Upper lobe of left lung (tissue), 6 donors: ENCODE measurements around the gene SLC25A15. TPM values are rescaled to one million over a fixed set of nuclear protein-coding genes. Genes with fewer than 3 reads are reported as not detected.

Experiments used
- ATAC-seq, 2 donors: fragments of 200-7000 bp; cut with Tn5 transposase; one replicate each; pipeline ENCODE4 v1.9.1; 2022; ENCODE audit warnings: mild to moderate bottlenecking in 2 of 2, moderate library complexity in 2 of 2; ENCODE audit not compliant: low FRiP score in 2 of 2
- DNase-seq, 2 donors: peaks; one replicate each; pipeline ENCODE4 v3.0.0-alpha.2; 2019 to 2020
- H3K27ac ChIP-seq, 4 donors: fragments of 200-600 bp; sonication (generic); one replicate each; pipeline ENCODE4 v1.5.1; 2016 to 2019
- H3K27me3 ChIP-seq, 4 donors: fragments of 200-600 bp; sonication (generic); one replicate each; pipeline ENCODE4 v1.5.1; 2017 to 2019
- H3K36me3 ChIP-seq, 4 donors: fragments of 200-600 bp; sonication (generic); one replicate each; pipeline ENCODE4 v1.5.1; 2016 to 2019
- H3K4me1 ChIP-seq, 4 donors: fragments of 200-600 bp; sonication (generic); one replicate each; pipeline ENCODE4 v1.5.1; 2018 to 2019
- H3K4me3 ChIP-seq, 4 donors: fragments of 200-600 bp; sonication (generic); one replicate each; pipeline ENCODE4 v1.5.1; 2017 to 2019; ENCODE audit warnings: mild to moderate bottlenecking in 2 of 4, moderate library complexity in 1 of 4
- H3K9me3 ChIP-seq, 4 donors: fragments of 200-600 bp; sonication (generic); one replicate each; pipeline ENCODE4 v1.5.1; 2018 to 2019
- EP300 ChIP-seq, 4 donors: sonication (generic); formaldehyde crosslinking; IDR thresholded peaks; one replicate each; pipeline ENCODE4 v1.5.1; 2017; ENCODE audit warnings: antibody characterized with exemption in 4 of 4, control low read depth in 2 of 4
- POLR2A ChIP-seq, 4 donors: fragments of 450-650 bp; IDR thresholded peaks; one replicate each; pipeline ENCODE4 v1.5.1; 2016 to 2017; ENCODE audit warnings: antibody characterized with exemption in 4 of 4, mild to moderate bottlenecking in 2 of 4
- POLR2AphosphoS5 ChIP-seq, 2 donors: sonication (generic); formaldehyde crosslinking; IDR thresholded peaks; one replicate each; pipeline ENCODE4 v1.5.1; 2017; ENCODE audit warnings: antibody characterized with exemption in 2 of 2
- WGBS, 2 donors: methylation state at CpG; one replicate each; pipeline ENCODE4 v1.1.5; 2017 to 2018; 5-methylcytosine and 5-hydroxymethylcytosine counted together
- total RNA-seq, 6 donors: library from RNA; depleted of rRNA in 4 of 6; stranded (reverse); fragments of >200 nt in 4 of 6; gene quantifications; one replicate each; pipeline versions ENCODE4 v1.1.0 to v1.2.1, GENCODE V29; 2016 to 2021
- TF ChIP-seq, protein P1 (sequence below), 6 experiments: fragments of 450-650 bp in 4 of 6; fragments of 200-600 bp in 2 of 6; sonication (generic) in 2 of 6; IDR thresholded peaks; one replicate each; pipeline ENCODE4 v1.5.1; 2016 to 2019; ENCODE audit warnings: antibody characterized with exemption in 6 of 6
- donor health status: DM: no; HTN: no; CAD: no; lungs with moderate emphysema.
- donor health status: DM: no; HTN: yes; CAD: no; lungs with severe emphysema.

The SLC25A15 gene
- total RNA-seq, 6 donors from 2014 or later: 4.7 to 9.9 (median 5.8) TPM; not detected in 1

DNA sequence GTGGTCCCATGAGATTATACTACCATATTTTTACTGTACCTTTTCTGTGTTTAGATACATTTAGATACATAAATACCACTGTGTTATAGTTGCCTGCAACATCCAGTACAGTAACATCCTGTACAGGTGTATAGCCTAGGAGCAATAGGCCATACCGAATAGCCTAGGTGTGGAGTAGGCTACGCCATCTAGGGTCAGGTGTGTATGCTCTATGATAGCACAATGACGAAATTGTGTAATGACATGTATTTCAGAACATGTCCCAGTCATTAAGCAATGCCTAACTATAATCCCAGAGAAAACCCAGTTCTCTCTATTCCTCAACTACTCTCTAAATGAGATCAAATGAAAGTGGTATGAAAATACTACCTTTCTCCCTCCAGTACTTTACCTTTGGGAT lies 3.9 kb downstream of the SLC25A15 start:
- TF ChIP-seq POLR2AphosphoS5 (IDR thresholded peaks at IDR 0.05) (no peak), POLR2A (IDR thresholded peaks at IDR 0.05) (no peak), EP300 (IDR thresholded peaks at IDR 0.05) (no peak)
- Histone ChIP-seq H3K36me3 (peaks cover 0 to 8% (median 4%) of the 10 kb centered on the region in 4 donors), H3K4me1 (peaks cover 5 to 15% (median 12%) of the 10 kb centered on the region in 4 donors), H3K4me3 (no peak overlapping the region), H3K27ac (no peak overlapping the region), H3K9me3 (no peaks in the 10 kb centered on the region), H3K27me3 (no peaks in the 10 kb centered on the region)
- 82 to 93% methylated on average over 3 of the region's 3 CpGs for WGBS, 2 donors
- DNase-seq (no peak), ATAC-seq (no peak)

DNA sequence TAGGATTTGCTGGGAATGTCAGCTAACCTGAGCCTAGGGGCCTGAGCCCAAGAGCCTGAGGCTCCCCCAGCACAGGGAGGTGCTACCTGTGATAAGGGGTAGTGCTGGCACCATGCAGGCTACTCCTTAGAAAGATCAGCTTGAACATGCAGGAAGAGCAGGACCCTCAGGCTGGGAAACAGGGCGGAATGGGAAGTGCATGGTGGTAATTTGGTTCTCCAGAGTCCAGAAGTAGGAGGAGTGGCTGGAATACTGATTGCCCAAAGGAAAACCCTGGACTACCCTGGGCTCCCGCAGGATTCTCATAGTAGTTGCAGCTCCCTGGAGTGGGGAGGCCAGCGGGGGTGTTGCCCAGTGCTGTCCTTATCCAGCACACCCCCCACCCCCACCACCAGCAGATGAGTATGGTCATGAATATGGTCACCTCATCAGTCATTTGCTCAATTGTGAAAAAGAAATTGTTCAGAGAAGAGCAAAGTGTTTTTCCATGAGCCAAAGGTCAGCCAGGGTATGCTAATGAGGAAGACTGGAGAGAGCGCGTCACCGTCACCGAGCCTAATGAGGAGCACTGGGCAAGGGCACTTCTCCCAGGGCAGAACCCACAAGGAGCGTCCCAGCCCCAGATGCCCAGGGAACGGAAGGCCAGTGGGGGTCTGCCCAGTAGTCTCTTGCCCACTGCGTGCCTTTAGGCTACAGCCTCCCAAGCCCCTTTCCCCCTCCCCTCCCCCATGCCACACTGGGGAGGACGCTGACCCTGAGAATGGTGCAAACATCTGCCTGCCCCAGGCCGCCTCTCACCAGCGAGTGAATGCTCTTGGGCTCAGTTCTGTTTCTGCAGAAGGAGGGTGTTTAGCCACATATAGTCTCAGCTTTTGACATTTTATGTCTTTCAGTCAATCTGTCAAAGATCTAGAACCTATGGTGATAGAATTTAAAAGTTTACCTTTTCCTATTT lies 5.3 kb downstream of the SLC25A15 start:
- peaks cover 0 to 8% (median 4%) of the 10 kb centered on the region in 4 donors for H3K36me3 ChIP-seq
- no peak overlapping the region for H3K27ac ChIP-seq
- ATAC-seq (no peak), DNase-seq (no peak)
- H3K27me3 ChIP-seq: no peaks in the 10 kb centered on the region
- H3K9me3 ChIP-seq: no peaks in the 10 kb centered on the region
- peaks cover 0 to 8% (median 7%) of the 10 kb centered on the region in 4 donors for H3K4me1 ChIP-seq
- H3K4me3 ChIP-seq: no peak overlapping the region
- 90 to 92% methylated on average over 12 to 13 of the region's 13 CpGs for WGBS, 2 donors
- TF ChIP-seq, protein P1, sequence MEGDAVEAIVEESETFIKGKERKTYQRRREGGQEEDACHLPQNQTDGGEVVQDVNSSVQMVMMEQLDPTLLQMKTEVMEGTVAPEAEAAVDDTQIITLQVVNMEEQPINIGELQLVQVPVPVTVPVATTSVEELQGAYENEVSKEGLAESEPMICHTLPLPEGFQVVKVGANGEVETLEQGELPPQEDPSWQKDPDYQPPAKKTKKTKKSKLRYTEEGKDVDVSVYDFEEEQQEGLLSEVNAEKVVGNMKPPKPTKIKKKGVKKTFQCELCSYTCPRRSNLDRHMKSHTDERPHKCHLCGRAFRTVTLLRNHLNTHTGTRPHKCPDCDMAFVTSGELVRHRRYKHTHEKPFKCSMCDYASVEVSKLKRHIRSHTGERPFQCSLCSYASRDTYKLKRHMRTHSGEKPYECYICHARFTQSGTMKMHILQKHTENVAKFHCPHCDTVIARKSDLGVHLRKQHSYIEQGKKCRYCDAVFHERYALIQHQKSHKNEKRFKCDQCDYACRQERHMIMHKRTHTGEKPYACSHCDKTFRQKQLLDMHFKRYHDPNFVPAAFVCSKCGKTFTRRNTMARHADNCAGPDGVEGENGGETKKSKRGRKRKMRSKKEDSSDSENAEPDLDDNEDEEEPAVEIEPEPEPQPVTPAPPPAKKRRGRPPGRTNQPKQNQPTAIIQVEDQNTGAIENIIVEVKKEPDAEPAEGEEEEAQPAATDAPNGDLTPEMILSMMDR (IDR thresholded peaks at IDR 0.05): no peak
- no peak for TF ChIP-seq POLR2AphosphoS5 (IDR thresholded peaks at IDR 0.05)
- TF ChIP-seq POLR2A (IDR thresholded peaks at IDR 0.05): no peak
- TF ChIP-seq EP300 (IDR thresholded peaks at IDR 0.05): no peak

DNA sequence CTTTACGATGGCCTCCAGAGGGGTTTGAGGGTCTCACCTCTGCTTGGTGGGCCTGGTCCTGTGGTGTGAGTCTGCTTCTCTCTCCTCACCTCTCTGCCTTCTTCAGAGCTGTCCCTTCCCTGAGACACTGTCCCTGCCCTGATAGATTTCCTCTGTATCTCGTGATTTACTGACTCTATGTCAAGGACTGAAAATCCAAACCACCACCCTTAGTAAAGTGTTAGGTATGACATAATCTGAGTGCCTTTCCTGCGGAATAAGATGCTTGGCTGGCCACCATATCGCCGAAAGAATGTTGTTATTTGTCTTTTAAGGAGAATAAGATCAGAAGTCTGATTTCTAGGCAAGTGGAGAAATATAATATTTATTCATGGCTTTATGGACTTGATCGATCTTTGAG lies 7.2 kb downstream of the SLC25A15 start:
- 85 to 86% methylated on average over 6 of the region's 6 CpGs for WGBS, 2 donors
- TF ChIP-seq, protein P1 (IDR thresholded peaks at IDR 0.05): no peak
- no peak for TF ChIP-seq EP300 (IDR thresholded peaks at IDR 0.05)
- TF ChIP-seq POLR2AphosphoS5 (IDR thresholded peaks at IDR 0.05): no peak
- no peak for TF ChIP-seq POLR2A (IDR thresholded peaks at IDR 0.05)
- no peak for DNase-seq
- H3K4me1 ChIP-seq: no peaks in the 10 kb centered on the region
- H3K27me3 ChIP-seq: no peaks in the 10 kb centered on the region
- H3K27ac ChIP-seq: no peak overlapping the region
- peaks cover 0 to 22% (median 4%) of the 10 kb centered on the region in 4 donors for H3K36me3 ChIP-seq
- H3K9me3 ChIP-seq: no peaks in the 10 kb centered on the region
- no peak for ATAC-seq
- no peak overlapping the region for H3K4me3 ChIP-seq

DNA sequence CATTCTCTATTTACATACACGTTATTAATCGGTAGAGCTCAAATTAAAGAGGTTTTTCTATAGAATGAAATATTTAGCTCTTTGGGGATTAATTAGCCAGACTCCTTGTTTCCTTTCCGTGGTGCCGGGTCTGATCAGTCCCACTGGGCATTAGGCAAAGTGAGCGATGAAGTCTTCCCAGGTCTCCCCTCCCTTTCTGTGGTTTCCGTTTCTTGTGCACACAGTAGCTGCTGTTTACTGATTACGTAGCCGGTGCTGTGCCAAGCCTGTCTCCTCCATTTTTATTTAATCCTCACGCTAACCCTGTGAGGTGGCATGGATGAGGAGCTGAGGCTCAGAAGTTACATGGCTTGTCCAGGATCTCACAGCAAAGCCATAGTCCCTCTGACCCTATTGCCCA lies 9.0 kb downstream of the SLC25A15 start:
- Histone ChIP-seq H3K36me3 (peaks cover 0 to 22% (median 4%) of the 10 kb centered on the region in 4 donors), H3K27ac (peak overlapping the region in 2 of 4 donors; percentile 24 to 34), H3K4me3 (peak overlapping the region in 2 of 4 donors; percentile 0 to 17), H3K9me3 (no peaks in the 10 kb centered on the region), H3K27me3 (no peaks in the 10 kb centered on the region), H3K4me1 (no peaks in the 10 kb centered on the region)
- ATAC-seq: peak in 1 of 2 donors; percentile 41
- TF ChIP-seq EP300 (IDR thresholded peaks at IDR 0.05): no peak
- DNase-seq: peak in 1 of 2 donors; percentile 35
- 85% methylated on average over 9 of the region's 9 CpGs for WGBS, 2 donors

DNA sequence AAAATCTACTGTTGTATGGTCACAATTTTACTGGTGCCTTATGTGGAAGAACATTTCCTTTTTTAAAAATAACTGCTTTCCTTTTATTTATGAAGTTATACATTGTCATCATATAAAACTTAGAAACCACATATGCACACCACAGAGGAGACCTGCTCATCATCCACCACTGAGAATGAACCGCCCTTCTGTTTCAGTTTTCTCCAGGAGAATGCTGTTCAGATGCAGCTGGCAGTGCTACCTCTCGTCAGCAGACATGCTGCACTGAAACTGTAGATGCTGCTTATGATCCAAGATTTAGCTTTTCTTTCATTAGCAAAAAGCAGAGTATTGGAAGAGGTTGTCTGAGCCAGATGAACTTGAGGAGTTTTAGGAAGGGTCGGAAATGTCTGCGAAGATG lies 10.1 kb downstream of the SLC25A15 start:
- Histone ChIP-seq H3K27me3 (no peaks in the 10 kb centered on the region), H3K9me3 (no peaks in the 10 kb centered on the region), H3K36me3 (peaks cover 0 to 22% (median 3%) of the 10 kb centered on the region in 4 donors), H3K27ac (no peak overlapping the region), H3K4me3 (no peak overlapping the region), H3K4me1 (no peaks in the 10 kb centered on the region)
- 96 to 97% methylated on average over 4 of the region's 4 CpGs for WGBS, 2 donors
- no peak for ATAC-seq
- TF ChIP-seq EP300 (IDR thresholded peaks at IDR 0.05): no peak
- TF ChIP-seq, protein P1 (IDR thresholded peaks at IDR 0.05): no peak
- no peak for TF ChIP-seq POLR2AphosphoS5 (IDR thresholded peaks at IDR 0.05)
- no peak for TF ChIP-seq POLR2A (IDR thresholded peaks at IDR 0.05)
- DNase-seq: no peak
